ENCODE data around the gene PKMYT1.

PKMYT1 gene

GRCh38 chr16:2974319-2975056, 5.8 kb downstream of the PKMYT1 start:
- DNase-seq: no peak

DNA sequence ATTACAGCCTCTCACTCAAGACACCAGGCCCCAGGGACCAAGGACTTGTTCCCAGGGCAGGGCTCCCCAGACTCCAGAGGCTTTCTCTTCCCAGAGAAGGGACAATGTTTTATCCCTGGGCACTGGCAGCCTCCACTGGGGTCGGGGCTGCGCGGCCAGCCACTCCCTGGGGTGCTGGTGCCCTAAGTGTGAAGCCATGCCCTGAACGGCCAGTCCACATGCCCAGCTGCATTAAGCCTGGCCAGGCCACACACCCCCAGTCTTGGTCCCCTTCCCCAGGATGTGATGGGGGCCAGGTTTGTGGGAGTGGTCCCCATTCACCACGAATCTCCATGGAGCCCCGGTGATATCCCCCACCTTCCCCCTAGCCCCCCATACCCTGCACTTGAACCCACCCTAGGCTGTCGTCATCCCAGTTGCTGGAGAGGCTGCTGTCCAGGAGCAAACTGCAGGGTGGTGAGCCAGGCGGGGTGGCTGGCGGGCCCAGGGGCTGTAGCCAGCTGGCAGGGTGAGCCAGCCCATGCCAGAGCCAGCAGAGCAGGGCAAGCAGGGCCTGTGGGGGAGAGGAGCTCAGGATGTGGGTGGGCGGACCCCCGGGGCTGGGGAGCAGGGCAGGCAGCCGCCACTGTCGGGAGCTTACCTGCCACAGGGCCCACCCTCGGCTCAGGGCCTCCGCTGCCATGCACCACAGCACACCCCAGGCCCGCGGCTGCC, 6.5 kb downstream of the PKMYT1 start:
- DNase-seq: peak in 15 of 56 donors; percentile 12 to 44 (median 22)

GRCh38 chr16:2973093-2973492, 7.2 kb downstream of the PKMYT1 start:
- peak in 32 of 56 donors; percentile 4 to 69 (median 30) for DNase-seq

- no peak for DNase-seq
These were observed 8.1 kb downstream of the PKMYT1 start for GRCh38 chr16:2971985-2972784.

GRCh38 chr16:2971134-2971984, 8.9 kb downstream of the PKMYT1 start:
- no peak for DNase-seq

GRCh38 chr16:2970563-2970962, 9.7 kb downstream of the PKMYT1 start:
- DNase-seq: no peak

DNA sequence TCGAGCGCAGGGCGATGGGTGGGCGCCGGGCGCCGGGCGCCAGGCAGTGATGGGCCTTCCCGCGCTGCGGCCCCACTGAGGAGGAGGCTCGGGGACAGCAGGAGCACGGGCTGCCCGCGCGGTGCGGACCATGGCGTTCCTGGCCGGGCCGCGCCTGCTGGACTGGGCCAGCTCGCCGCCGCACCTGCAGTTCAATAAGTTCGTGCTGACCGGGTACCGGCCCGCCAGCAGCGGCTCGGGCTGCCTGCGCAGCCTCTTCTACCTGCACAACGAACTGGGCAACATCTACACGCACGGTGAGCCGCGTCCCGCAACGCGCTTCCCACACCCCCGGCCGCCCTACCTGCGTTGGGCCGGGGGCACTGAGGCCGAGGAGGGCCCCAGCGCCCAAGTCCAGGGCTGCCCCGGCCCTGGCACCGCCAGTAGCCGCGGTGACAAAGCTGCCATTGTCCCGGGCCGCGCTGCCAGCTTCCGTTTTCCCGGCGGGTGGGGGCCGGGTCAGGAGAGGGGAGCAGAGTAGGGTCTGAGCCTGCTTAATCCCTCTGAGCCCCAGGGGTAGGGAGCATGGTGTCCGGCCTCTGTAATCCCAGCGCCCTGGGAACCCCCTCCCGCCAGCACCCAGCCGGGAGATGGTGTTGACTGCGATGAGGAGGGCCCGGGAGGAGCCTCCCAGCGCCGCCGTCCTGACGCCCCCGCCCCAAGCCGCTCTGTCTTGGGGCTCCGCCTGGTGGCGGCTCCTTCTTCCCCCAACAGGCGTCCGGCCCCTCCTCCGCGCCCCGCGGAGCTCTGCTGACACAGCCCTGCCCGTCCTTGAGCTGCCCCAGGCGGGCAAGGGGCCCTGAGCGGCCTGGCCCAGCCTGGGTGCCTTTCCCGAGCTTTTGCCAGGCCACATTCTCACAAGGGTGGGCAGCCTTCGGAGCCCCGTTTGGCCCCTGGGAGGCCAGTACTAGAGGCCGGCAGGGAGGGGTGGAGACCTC, 10.4 kb downstream of the PKMYT1 start:
- DNase-seq: peak in 48 of 56 donors; percentile 15 to 82 (median 53)

DNA sequence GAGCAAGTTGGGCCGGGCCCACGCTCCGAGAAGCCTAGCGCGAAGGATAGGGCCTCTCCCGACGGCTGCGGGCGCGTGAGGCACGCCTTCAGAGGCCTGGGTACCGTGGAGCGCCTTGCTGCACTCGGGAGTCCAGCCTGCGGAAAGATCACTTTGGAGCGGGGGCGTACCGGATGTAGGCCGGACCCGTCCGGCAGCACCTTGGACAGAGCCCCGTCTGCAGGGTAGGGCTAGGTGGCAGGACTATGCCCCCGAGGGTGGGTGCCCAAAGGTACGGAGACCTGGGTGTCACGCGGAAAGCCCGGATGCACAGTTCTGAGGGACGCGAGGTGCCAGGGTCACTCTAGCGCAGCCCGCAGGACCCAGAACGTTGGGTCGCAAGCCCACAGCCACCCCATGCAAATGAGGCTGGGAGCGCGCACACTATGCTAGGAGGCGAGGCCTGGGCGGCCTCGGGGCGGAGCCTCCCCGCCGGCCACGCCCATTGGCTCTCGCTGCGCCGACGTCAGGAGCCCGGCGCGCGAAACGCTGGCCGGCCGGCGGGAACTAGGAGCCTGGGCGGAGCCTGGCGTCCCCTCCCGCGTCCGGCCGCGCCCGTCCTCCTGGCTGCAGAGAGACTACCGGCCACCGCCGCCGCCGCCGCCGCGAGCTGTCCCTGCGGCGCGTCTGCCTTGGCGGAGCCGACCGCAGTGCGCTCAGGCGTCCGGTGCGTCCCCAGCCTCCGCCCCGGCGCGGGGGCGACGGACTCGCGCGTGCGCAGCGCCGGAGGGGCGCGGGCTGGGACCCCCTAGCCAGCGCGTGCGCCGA, 11.3 kb downstream of the PKMYT1 start, which contains the start of gene PAQR4:
Gene PAQR4, plus strand, starts transcription at position 611 of the 807 bp plus-strand sequence. CDS start 327 bp downstream, outside the sequence.
- DNase-seq: peak in 52 of 56 donors; percentile 25 to 91 (median 76)

DNA sequence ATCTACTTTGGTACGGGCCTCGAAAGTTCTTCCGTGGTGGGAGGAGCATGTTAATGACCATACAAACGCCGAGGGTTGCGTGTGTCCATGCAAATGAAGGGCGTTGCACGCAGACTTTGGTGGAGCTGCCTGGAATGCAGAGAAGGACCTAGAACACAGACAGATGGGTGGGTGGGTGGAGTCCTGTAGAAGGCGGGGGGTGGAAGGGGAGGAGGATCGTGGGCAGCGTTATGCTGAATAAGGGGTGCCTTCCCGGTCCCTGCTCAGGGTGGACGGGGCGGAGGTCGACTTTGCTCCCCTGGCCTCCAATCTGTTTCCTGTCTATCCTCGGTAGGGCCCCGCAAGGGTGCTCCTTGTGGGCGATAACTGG, 11.9 kb downstream of the PKMYT1 start:
- no peak for DNase-seq

- DNase-seq: no peak
These were observed 12.5 kb downstream of the PKMYT1 start for GRCh38 chr16:2967721-2968161.

DNA sequence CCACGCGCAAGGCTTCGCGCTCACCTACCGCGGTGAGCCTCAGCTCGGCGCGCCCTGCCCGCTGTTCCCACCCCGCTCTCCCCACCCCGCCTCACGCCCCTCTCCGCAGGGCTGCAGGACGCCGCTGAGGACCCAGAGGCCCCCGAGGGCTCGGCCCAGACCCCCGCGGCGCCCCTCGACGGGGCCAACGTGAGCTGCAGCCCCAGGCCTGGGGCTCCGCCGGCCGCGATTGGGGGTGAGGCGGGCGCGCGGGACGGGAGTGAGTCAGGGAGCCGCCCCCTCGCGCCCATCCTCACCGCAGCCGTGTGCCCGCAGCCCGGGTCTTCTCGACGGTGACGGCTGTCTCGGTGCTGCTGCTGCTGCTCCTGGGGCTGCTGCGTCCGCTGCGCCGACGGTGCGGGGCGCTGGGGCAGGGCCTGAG, 13.0 kb downstream of the PKMYT1 start:
- DNase-seq: no peak

DNA sequence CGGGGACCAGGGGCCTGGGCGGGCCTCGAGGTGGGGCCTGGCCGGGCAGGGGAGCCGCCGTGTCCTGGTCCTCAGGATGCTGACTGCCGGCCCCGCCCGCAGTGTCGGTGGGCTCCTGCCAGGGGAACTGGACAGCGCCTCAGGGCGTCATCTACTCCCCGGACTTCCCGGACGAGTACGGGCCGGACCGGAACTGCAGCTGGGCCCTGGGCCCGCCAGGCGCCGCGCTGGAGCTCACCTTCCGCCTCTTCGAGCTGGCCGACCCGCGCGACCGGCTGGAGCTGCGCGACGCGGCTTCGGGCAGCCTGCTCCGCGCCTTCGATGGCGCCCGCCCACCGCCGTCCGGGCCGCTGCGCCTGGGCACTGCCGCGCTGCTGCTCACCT, 13.4 kb downstream of the PKMYT1 start:
- no peak for DNase-seq

DNA sequence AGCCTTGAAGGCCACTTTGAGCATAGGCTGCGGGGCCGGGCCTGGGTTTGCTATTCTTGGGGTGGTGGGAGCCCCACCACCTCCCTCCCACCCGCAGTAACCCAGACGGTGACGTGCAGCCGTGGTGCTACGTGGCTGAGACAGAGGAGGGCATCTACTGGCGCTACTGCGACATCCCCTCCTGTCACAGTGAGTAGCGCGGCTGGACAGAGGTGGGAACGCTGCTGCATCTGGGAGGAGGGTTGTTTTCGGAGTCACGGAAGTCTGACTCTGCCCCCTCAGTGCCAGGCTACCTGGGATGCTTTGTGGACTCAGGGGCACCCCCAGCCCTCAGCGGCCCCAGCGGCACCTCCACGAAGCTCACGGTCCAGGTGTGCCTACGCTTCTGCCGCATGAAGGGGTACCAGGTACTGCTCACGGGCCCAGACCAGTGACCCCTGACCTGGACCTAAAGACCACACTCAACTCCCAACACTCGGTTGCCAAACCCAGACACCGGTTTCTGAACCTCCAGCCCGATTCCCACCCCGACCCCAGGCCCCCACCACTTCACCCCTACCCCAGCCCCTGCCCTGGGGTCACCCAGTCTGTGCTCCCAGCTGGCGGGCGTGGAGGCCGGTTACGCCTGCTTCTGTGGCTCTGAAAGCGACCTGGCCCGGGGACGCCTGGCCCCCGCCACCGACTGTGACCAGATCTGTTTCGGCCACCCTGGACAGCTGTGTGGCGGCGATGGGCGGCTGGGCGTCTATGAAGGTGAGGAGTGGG, 14.0 kb downstream of the PKMYT1 start:
- DNase-seq: no peak

DNA sequence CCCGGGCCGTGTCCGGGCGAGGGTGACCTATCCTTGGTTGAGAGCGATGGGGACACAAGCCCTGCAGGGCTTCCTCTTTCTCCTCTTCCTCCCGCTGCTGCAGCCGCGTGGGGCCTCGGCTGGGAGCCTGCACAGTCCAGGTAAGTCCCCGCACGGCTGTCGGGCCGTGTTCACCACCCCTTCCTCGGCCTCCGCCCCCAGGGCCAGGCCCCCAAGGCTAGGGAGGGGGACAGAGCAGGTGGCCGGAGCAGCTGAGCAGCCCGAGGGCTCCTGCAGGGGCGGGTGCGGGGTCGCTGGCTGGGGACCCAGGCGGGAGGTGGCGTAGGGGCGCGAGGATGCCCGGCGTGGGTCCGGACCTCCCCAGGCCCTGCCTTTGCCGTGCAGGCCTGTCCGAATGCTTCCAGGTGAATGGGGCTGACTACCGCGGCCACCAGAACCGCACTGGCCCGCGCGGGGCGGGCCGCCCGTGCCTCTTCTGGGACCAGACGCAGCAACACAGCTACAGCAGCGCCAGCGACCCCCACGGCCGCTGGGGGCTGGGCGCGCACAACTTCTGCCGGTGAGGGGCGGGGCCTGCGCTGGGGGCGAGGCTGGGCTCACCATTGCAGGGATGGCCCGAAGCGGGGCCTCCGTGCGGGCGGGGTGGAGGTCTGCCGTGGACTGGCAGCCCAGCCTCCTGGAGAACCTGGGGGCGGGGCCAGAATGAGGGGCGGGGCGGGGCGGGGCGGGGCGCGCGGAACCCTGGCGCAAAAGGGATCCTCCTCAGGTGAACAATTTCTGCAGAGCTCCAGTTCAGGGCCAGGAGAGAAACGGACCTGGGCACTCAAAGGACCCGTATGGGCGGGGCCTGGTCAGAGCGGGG, 15.5 kb downstream of the PKMYT1 start:
- no peak for DNase-seq

GRCh38 chr16:2963723-2964474, 16.3 kb downstream of the PKMYT1 start, which contains the start of gene KREMEN2:
TSS of gene KREMEN2 (plus strand) at chr16:2964275. CDS start at chr16:2964521, 246 bp downstream.
- DNase-seq: peak in 1 of 56 donors; percentile 52

Data from nucleus accumbens (tissue), 56 donors.